IPS-15b (cell line): ENCODE data around the gene SERPINE1.
A peak's percentile ranks its signal among the peaks of the same experiment; 100 is the strongest.
"Not testable (repeated sequence)": the region's sequence is repeated elsewhere in the genome, so short reads cannot be mapped to it uniquely, and the experiment has no call there.

Experiments used
- H3K27me3 ChIP-seq: one replicate; pipeline ENCODE4 v1.6.1; 2013; ENCODE audit warnings: low read length; ENCODE audit not compliant: control insufficient read depth, insufficient read depth
- H3K36me3 ChIP-seq: one replicate; pipeline ENCODE4 v1.6.1; 2013; ENCODE audit warnings: low read length; ENCODE audit not compliant: control insufficient read depth, insufficient read depth
- H3K4me1 ChIP-seq: one replicate; pipeline ENCODE4 v1.6.1; 2013; ENCODE audit warnings: mild to moderate bottlenecking, low read length; ENCODE audit not compliant: control insufficient read depth, insufficient read depth
- H3K4me3 ChIP-seq: one replicate; pipeline ENCODE4 v1.5.1; 2013; ENCODE audit warnings: low read depth, low read length
- H3K9ac ChIP-seq: one replicate; pipeline ENCODE4 v1.6.1; 2013; ENCODE audit warnings: low read depth, mild to moderate bottlenecking, low read length
- H3K9me3 ChIP-seq: one replicate; pipeline ENCODE4 v1.6.1; 2013; ENCODE audit warnings: mild to moderate bottlenecking, low read length; ENCODE audit not compliant: control insufficient read depth, insufficient read depth

SERPINE1 gene

GRCh38 chr7:101116898-101117297 lies 10.0 kb upstream of the SERPINE1 start:
- H3K36me3 ChIP-seq = no peaks in the 10 kb centered on the region
- H3K9me3 ChIP-seq = no peaks in the 10 kb centered on the region
- no peak overlapping the region for H3K9ac ChIP-seq
- no peaks in the 10 kb centered on the region for H3K27me3 ChIP-seq
- H3K4me3 ChIP-seq = no peak overlapping the region
- H3K4me1 ChIP-seq = peaks cover 2% of the 10 kb centered on the region

DNA sequence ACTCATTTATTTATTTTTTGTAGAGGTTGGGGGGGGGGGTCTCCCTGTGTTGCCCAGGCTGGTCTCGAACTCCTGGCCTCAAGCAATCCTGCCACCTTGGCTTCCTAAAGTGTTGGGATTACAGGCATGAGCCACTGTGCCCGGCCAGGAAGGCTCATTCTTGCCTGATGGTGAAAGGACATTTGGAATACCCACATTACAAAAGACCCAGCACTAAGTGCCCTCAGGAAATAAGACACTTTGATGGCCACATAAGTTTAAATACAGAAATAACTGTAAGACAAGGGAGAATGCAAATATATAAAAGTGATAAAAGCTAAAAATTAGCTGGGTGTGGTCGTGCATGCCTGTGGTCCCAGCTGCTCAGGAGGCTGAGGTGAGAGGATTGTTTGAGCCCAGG lies 8.0 kb upstream of the SERPINE1 start:
- Histone ChIP-seq H3K4me1 (peaks cover 4% of the 10 kb centered on the region), H3K36me3 (no peaks in the 10 kb centered on the region), H3K27me3 (no peaks in the 10 kb centered on the region), H3K9ac (no peak overlapping the region), H3K9me3 (no peaks in the 10 kb centered on the region), H3K4me3 (no peak overlapping the region)

- H3K36me3 ChIP-seq = no peaks in the 10 kb centered on the region
- no peaks in the 10 kb centered on the region for H3K27me3 ChIP-seq
- no peak overlapping the region for H3K9ac ChIP-seq
- H3K4me1 ChIP-seq = peaks cover 4% of the 10 kb centered on the region
- no peaks in the 10 kb centered on the region for H3K9me3 ChIP-seq
- H3K4me3 ChIP-seq = no peak overlapping the region
Observed at GRCh38 chr7:101119876-101120275, 7.0 kb upstream of the SERPINE1 start.

GRCh38 chr7:101120315-101120714 lies 6.6 kb upstream of the SERPINE1 start:
- no peak overlapping the region for H3K4me3 ChIP-seq

DNA sequence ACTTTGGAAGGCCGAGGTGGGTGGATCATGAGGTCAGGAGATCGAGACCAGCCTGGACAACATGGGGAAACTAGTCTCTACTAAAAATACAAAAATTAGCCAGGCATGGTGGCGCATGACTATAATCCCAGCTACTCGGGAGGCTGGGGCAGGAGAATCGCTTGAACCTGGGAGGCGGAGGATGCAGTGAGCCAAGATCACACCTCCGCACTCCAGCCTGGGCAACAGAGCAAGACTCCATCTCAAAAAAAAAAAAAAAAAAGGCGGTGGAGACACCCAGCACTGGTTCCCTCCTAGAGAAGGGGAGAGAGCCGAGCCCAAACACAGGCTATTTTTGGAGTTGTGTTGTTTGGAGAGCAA lies 5.3 kb upstream of the SERPINE1 start:
- not testable (repeated sequence) for H3K27me3 ChIP-seq, H3K4me3 ChIP-seq

More at GRCh38 chr7:101120315-101120714, 6.6 kb upstream of the SERPINE1 start:
- no peaks in the 10 kb centered on the region for H3K36me3 ChIP-seq
- no peaks in the 10 kb centered on the region for H3K9me3 ChIP-seq
- no peaks in the 10 kb centered on the region for H3K27me3 ChIP-seq
- H3K4me1 ChIP-seq = peaks cover 4% of the 10 kb centered on the region
- H3K9ac ChIP-seq = no peak overlapping the region

DNA sequence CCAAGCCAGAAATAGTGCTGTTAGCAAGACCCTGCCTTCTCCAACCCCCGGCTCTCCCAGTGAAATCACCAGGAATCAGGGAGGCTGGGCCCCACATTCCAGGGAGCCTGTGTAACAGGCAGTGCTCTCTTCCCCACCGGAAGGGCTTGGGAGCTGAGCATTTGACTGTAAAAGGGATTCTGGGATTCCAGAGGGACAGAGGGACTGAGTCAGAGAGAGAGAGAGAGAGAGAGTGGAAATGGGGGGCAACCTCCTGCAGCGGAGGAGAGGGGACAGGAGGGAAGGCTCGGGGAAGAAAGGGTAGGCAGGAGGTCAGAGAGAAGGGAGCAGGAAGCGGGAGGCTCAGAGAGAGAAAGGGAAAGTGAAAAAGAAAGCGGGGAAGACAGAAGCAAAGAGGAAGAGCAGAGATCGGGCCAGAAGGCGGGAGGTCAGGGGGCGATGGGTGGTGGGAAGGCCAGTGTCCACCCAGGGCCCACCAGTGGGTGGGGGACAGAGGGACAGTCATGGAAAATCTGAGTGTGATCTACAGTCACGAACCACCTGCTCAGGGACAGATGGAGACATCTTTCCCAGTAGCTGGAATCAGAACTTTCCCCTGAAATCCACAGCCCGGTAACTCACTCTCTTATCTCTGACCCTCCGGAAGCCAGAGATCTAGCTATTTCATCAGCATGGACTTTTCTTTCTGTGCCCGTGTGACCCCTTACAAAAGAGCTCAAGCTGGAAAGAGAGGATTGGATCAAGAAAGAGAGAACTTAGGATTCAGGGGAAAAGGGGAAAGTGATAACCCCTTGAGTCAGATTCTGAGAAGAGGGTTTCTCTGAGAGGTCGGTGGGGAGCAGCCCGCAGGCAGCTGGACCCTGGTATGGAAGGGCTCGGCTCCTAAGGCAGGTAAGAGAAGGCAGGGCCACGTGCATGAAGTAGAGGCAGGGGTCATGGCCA lies 4.6 kb upstream of the SERPINE1 start:
- no peaks in the 10 kb centered on the region for H3K27me3 ChIP-seq
- H3K4me1 ChIP-seq = peaks cover 13% of the 10 kb centered on the region
- H3K36me3 ChIP-seq = no peaks in the 10 kb centered on the region
- no peak overlapping the region for H3K4me3 ChIP-seq
- H3K9me3 ChIP-seq = no peaks in the 10 kb centered on the region
- no peak overlapping the region for H3K9ac ChIP-seq

More for the DNA sequence above, 5.3 kb upstream of the SERPINE1 start:
- H3K4me1 ChIP-seq, H3K9me3 ChIP-seq, H3K36me3 ChIP-seq, H3K9ac ChIP-seq: not testable (repeated sequence)

DNA sequence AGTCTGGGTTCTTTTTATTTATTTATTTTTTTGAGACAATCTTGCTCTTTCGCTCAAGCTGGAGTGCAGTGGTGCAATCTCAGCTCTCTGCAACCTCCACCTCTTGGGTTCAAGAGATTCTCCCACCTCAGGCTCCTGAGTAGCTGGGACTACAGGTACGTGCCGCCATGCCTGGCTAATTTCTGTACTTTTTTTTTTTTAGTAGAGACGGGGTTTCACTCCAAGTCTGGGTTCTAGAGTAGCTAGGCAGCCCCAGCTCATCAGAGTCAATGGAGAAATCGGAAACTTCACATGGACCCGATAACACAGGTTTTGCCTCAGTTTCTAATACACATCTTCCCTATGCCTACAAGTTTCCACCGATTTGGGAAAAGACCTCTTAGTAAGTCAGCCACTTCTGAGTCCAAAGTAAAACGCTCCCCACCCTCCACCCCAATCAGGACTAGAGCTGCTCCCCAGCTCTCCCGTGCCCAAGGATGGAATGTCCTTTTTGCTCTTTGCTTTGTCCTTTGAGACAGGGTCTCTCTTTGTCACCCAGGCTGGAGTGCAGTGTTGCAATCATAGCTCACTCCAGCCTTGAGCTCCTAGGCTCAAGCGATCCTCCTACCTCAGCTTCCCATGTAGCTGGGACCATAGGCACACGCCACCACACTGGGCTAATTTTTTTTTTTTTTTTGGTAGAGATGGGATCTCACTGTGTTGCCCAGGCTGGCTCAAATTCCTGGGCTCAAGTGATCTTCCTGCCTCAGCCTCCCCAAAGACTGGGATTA lies 3.8 kb upstream of the SERPINE1 start:
- no peak overlapping the region for H3K9ac ChIP-seq
- no peaks in the 10 kb centered on the region for H3K36me3 ChIP-seq
- peaks cover 15% of the 10 kb centered on the region for H3K4me1 ChIP-seq
- no peaks in the 10 kb centered on the region for H3K27me3 ChIP-seq
- H3K4me3 ChIP-seq = no peak overlapping the region
- H3K9me3 ChIP-seq = no peaks in the 10 kb centered on the region

- Histone ChIP-seq H3K4me3 (no peak overlapping the region), H3K9me3 (no peaks in the 10 kb centered on the region), H3K4me1 (peaks cover 13% of the 10 kb centered on the region), H3K27me3 (no peaks in the 10 kb centered on the region), H3K9ac (no peak overlapping the region), H3K36me3 (no peaks in the 10 kb centered on the region)
Observed at GRCh38 chr7:101123703-101124068, 3.2 kb upstream of the SERPINE1 start.

GRCh38 chr7:101124376-101125056 lies 2.4 kb upstream of the SERPINE1 start:
- no peak overlapping the region for H3K9ac ChIP-seq
- H3K9me3 ChIP-seq = no peaks in the 10 kb centered on the region
- no peak overlapping the region for H3K4me3 ChIP-seq
- no peaks in the 10 kb centered on the region for H3K27me3 ChIP-seq
- H3K4me1 ChIP-seq = peaks cover 13% of the 10 kb centered on the region
- H3K36me3 ChIP-seq = no peaks in the 10 kb centered on the region

DNA sequence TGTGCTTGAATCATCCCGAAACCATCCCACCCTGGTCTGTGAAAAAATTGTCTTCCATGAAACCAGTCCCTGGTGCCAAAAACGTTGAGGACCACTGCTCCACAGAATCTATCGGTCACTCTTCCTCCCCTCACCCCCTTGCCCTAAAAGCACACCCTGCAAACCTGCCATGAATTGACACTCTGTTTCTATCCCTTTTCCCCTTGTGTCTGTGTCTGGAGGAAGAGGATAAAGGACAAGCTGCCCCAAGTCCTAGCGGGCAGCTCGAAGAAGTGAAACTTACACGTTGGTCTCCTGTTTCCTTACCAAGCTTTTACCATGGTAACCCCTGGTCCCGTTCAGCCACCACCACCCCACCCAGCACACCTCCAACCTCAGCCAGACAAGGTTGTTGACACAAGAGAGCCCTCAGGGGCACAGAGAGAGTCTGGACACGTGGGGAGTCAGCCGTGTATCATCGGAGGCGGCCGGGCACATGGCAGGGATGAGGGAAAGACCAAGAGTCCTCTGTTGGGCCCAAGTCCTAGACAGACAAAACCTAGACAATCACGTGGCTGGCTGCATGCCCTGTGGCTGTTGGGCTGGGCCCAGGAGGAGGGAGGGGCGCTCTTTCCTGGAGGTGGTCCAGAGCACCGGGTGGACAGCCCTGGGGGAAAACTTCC lies 784 bp upstream of the SERPINE1 start:
- H3K4me3 ChIP-seq = no peak overlapping the region
- peaks cover 13% of the 10 kb centered on the region for H3K4me1 ChIP-seq
- no peaks in the 10 kb centered on the region for H3K36me3 ChIP-seq
- H3K9me3 ChIP-seq = no peaks in the 10 kb centered on the region
- no peak overlapping the region for H3K9ac ChIP-seq
- H3K27me3 ChIP-seq = no peaks in the 10 kb centered on the region

DNA sequence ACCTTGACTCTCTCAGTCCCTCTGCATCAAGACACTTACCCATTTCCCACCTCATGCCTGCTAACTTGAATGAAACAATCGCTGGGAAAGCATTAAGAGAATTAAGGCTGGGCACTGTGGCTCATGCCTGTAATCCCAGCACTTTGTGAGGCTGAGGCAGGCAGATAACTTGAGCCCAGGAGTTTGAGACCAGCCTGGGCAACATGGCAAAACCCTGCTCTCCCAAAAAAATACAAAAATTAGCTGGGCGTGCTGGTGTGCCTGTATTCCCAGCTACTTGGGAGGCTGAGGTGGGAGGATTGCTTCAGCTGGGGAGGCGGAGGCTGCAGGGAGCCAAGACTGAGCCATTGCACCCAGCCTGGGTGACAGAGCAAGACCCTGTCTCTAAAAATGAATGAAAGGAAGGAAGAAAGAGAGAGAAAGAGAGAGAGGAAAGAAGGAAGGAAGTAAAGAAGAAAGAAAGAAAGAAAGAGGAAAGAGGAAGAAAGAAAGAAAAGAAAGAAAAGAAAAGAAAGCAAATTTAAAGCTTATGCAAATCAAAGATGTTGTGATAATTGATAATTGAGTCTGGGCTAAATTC lies 646 bp downstream of the SERPINE1 start:
- Histone ChIP-seq H3K9me3 (no peaks in the 10 kb centered on the region), H3K9ac (peak overlapping the region; percentile 37), H3K27me3 (no peaks in the 10 kb centered on the region), H3K4me3 (peak overlapping the region; percentile 27), H3K36me3 (no peaks in the 10 kb centered on the region), H3K4me1 (peaks cover 11% of the 10 kb centered on the region)
